ENCODE measurements around the gene CFAP300.

GRCh38 chr11:102050927-102051575, 3.8 kb downstream of the CFAP300 start:
- no peak for TF ChIP-seq CTCF (IDR thresholded peaks at IDR 0.05; ENCODE audit: poor library complexity)
- TF ChIP-seq EZH2 (IDR thresholded peaks at IDR 0.05; ENCODE audit: borderline replicate concordance), result no peak

Measured in hepatocyte (in vitro differentiated cells).